ENCODE results near the gene CRYZL1. TPM values are rescaled to one million over a fixed set of nuclear protein-coding genes. Genes with fewer than 3 reads are reported as not detected.

The CRYZL1 gene
- polyA plus RNA-seq, 1 experiment, result 58.4 TPM

DNA sequence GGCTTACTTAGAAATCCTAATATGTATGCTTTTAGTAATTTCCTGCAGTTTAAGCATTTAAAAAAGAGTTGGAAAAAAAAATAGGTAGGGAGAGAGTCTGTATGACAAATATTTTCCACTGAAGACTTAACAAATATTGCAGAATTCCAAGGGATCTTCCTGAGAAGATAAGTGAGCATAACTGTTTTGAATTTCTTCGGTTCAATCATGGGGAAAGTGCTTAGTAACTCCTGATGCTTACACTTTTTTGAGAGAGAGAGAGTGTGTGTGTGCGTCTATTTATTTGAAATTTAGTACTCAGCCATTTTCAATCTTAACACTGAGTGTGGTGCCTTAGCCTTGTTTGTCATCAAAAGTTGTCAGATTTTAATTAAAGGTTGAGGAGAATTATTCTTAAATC is 80.2 kb downstream of the CRYZL1 start:
- H3K9me3 ChIP-seq (ENCODE audit: control insufficient read depth, insufficient read depth, low read length), result no peaks in the 10 kb centered on the region
- POLR2A ChIA-PET, result no interaction called here
- TF ChIP-seq, protein P1, sequence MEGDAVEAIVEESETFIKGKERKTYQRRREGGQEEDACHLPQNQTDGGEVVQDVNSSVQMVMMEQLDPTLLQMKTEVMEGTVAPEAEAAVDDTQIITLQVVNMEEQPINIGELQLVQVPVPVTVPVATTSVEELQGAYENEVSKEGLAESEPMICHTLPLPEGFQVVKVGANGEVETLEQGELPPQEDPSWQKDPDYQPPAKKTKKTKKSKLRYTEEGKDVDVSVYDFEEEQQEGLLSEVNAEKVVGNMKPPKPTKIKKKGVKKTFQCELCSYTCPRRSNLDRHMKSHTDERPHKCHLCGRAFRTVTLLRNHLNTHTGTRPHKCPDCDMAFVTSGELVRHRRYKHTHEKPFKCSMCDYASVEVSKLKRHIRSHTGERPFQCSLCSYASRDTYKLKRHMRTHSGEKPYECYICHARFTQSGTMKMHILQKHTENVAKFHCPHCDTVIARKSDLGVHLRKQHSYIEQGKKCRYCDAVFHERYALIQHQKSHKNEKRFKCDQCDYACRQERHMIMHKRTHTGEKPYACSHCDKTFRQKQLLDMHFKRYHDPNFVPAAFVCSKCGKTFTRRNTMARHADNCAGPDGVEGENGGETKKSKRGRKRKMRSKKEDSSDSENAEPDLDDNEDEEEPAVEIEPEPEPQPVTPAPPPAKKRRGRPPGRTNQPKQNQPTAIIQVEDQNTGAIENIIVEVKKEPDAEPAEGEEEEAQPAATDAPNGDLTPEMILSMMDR (IDR thresholded peaks at IDR 0.05; ENCODE audit: low read depth, low read length), result no peak
- H3K4me3 ChIP-seq (ENCODE audit: low read depth, low read length), result no peak overlapping the region
- no peak for DNase-seq (ENCODE audit: low read depth, low spot score)
- H3K27me3 ChIP-seq (ENCODE audit: control insufficient read depth, insufficient read depth, low read length), result no peaks in the 10 kb centered on the region
- CTCF ChIA-PET, result no interaction called here
- no peak overlapping the region for H3K27ac ChIP-seq (ENCODE audit: low read depth, low read length)

DNA sequence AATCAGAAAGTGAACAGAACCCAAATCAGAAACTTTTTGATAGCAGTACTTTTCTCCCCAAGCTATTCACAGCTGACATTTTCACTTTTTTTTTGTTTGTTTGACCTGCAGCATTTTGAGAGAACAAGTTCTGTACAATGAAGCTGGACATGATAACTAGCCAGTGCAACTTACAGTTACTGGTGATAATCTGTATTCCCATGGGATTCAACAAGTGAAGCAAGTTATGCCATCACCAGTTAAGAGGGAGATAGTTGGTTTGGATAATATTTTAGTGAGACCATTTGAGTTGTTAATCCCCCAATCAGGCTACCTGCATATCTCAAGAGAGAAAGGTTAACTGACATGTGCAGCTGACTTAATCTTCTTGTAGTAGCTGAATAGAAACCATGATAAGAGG is 80.6 kb downstream of the CRYZL1 start:
- CTCF ChIA-PET, result no interaction called here
- DNase-seq (ENCODE audit: low read depth, low spot score), result no peak
- TF ChIP-seq, protein P1 (IDR thresholded peaks at IDR 0.05; ENCODE audit: low read depth, low read length), result no peak
- Histone ChIP-seq H3K27me3 (ENCODE audit: control insufficient read depth, insufficient read depth, low read length) (no peaks in the 10 kb centered on the region), H3K4me3 (ENCODE audit: low read depth, low read length) (no peak overlapping the region), H3K9me3 (ENCODE audit: control insufficient read depth, insufficient read depth, low read length) (no peaks in the 10 kb centered on the region), H3K27ac (ENCODE audit: low read depth, low read length) (no peak overlapping the region)
- POLR2A ChIA-PET, result no interaction called here

DNA sequence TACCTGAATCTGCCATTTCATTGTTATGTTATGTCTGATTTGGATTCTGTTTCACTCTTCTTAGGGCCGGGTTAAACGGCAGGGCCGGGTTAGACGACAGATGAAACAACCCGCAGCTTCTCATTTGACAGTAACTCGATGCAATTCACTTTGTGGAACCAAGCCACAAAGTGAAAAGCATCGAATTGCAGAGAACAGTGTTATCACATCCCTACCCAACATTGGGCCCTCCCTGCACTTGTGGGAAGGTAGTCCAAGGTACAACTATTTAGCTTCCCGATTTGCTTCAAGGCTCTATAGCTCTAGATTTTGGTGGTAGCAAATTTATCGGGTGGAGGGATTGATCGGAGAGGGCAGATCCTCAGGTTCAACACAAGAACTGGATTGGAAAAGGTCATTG is 81.7 kb downstream of the CRYZL1 start:
- Histone ChIP-seq H3K4me3 (ENCODE audit: low read depth, low read length) (no peak overlapping the region), H3K27me3 (ENCODE audit: control insufficient read depth, insufficient read depth, low read length) (no peaks in the 10 kb centered on the region), H3K9me3 (ENCODE audit: control insufficient read depth, insufficient read depth, low read length) (no peaks in the 10 kb centered on the region), H3K27ac (ENCODE audit: low read depth, low read length) (no peak overlapping the region)
- CTCF ChIA-PET, result interaction anchor here (1.2 kb wide), 1 partner anchor 46 kb away, joined by 6 read pairs; no protein-coding TSS in a partner anchor
- TF ChIP-seq, protein P1 (IDR thresholded peaks at IDR 0.05; ENCODE audit: low read depth, low read length), result no peak
- POLR2A ChIA-PET, result no interaction called here
- DNase-seq (ENCODE audit: low read depth, low spot score), result no peak

DNA sequence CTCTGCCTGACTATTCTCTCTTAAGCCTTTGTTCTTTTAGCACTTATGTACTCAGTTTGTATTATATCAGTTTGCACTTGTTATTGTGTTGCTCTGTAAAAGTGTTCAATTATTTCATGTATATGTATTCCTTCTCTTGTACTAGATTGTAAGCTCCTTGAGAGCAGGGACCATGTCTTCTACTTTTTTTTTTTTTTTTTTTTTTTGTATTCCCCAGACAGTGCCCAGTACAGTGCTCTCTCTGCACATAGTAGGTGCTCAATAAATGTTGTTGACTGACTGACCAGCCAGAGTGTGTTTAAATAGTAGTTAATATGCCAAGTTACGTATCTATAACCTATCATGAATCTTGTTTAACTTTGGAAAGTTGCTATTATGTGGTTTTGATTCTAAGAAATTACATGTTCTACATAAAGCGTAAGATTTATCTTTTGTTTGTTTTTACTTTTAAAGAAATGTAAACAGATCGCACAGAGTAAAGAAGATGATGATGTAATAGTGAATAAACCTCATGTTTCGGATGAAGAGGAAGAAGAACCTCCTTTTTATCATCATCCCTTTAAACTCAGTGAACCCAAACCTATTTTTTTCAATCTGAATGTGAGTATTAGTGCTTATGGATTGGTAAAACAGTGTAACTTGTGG is 82.6 kb downstream of the CRYZL1 start:
- Histone ChIP-seq H3K27me3 (ENCODE audit: control insufficient read depth, insufficient read depth, low read length) (no peaks in the 10 kb centered on the region), H3K9me3 (ENCODE audit: control insufficient read depth, insufficient read depth, low read length) (no peaks in the 10 kb centered on the region), H3K27ac (ENCODE audit: low read depth, low read length) (no peak overlapping the region), H3K4me3 (ENCODE audit: low read depth, low read length) (no peak overlapping the region)
- no peak for DNase-seq (ENCODE audit: low read depth, low spot score)
- TF ChIP-seq, protein P1 (IDR thresholded peaks at IDR 0.05; ENCODE audit: low read depth, low read length), result no peak
- POLR2A ChIA-PET, result no interaction called here
- CTCF ChIA-PET, result interaction anchor here (0.7 to 0.9 kb wide), 2 partner anchors 47 to 250 kb away, joined by 3 to 4 read pairs; no protein-coding TSS in a partner anchor

DNA sequence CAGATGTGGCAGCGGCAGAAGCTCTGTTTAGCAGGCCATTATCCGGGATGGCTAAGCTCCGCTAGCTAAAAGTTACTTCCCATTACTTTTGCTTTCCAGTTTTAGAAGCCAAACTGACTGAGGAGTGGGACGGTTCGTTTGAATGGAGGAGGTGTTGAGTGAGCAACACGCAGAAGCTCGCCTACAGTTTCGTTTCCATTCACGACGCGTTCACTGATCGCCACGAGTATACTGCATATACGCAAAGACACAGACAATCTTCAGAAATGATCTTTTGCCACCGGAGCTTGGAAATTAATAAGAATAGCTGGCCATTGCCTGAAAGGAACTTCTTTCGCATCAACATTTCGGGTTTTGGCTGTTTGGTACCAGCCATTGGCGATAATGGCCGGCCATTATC is 84.1 kb downstream of the CRYZL1 start:
- ChIA-PET POLR2A (interaction anchor here (0.7 kb wide), 1 partner anchor 17 kb away, joined by 3 read pairs; no protein-coding TSS in a partner anchor), CTCF (interaction anchor here (2.4 kb wide), 1 partner anchor 48 kb away, joined by 9 read pairs; no protein-coding TSS in a partner anchor)
- no peaks in the 10 kb centered on the region for H3K27me3 ChIP-seq (ENCODE audit: control insufficient read depth, insufficient read depth, low read length)

More for the DNA sequence above, 84.1 kb downstream of the CRYZL1 start:
- Histone ChIP-seq H3K4me3 (ENCODE audit: low read depth, low read length) (no peak overlapping the region), H3K27ac (ENCODE audit: low read depth, low read length) (no peak overlapping the region), H3K9me3 (ENCODE audit: control insufficient read depth, insufficient read depth, low read length) (no peaks in the 10 kb centered on the region)
- no peak for DNase-seq (ENCODE audit: low read depth, low spot score)
- TF ChIP-seq, protein P1 (IDR thresholded peaks at IDR 0.05; ENCODE audit: low read depth, low read length), result no peak

Measured in AG04450 (cell line).